Suprapubic skin (tissue), 4 donors: ENCODE results near the gene EPG5. TPM values are rescaled to one million over a fixed set of nuclear protein-coding genes. Genes with fewer than 3 reads are reported as not detected.

Source experiments
- DNase-seq, 2 donors: peaks; one replicate each; pipeline ENCODE4 v3.0.0-alpha.2; 2019; ENCODE audit warnings: low spot score in 2 of 2
- H3K27ac ChIP-seq: fragments of 200-600 bp; sonication (generic); one replicate; pipeline ENCODE4 v1.5.1; 2019
- H3K27me3 ChIP-seq: fragments of 200-600 bp; sonication (generic); one replicate; pipeline ENCODE4 v1.5.1; 2019
- H3K36me3 ChIP-seq: fragments of 200-600 bp; sonication (generic); one replicate; pipeline ENCODE4 v1.5.1; 2019
- H3K4me1 ChIP-seq: fragments of 200-600 bp; sonication (generic); one replicate; pipeline ENCODE4 v1.5.1; 2019
- H3K4me3 ChIP-seq: fragments of 200-600 bp; sonication (generic); one replicate; pipeline ENCODE4 v1.5.1; 2019; ENCODE audit warnings: mild to moderate bottlenecking
- H3K9me3 ChIP-seq: fragments of 200-600 bp; sonication (generic); one replicate; pipeline ENCODE4 v1.5.1; 2019
- EP300 ChIP-seq: sonication (generic); formaldehyde crosslinking; IDR thresholded peaks from one replicate; pipeline ENCODE4 v1.6.1; 2017; ENCODE audit warnings: antibody characterized with exemption
- POLR2A ChIP-seq, 2 donors: fragments of 450-650 bp; IDR thresholded peaks; one replicate each; pipeline ENCODE4 v1.6.1; 2017; ENCODE audit warnings: antibody characterized with exemption in 2 of 2, mild to moderate bottlenecking in 2 of 2, moderate library complexity in 2 of 2
- POLR2AphosphoS5 ChIP-seq, 3 donors: sonication (generic); formaldehyde crosslinking; IDR thresholded peaks; one replicate each; pipeline ENCODE4 v1.6.1; 2017; ENCODE audit warnings: antibody characterized with exemption in 3 of 3
- WGBS: methylation state at CpG from one replicate; pipeline ENCODE4 v1.1.5; 2018; 5-methylcytosine and 5-hydroxymethylcytosine counted together
- total RNA-seq, 4 donors: library from RNA; depleted of rRNA; stranded (reverse); fragments of >200 nt; gene quantifications; one replicate each; pipeline ENCODE4 v1.1.0, GENCODE V29; 2016
- TF ChIP-seq, protein P1 (sequence below), 2 donors: fragments of 200-600 bp in 1 of 2; fragments of 450-650 bp in 1 of 2; sonication (generic) in 1 of 2; IDR thresholded peaks; one replicate each; pipeline ENCODE4 v1.5.1; 2016 to 2019; ENCODE audit warnings: antibody characterized with exemption in 2 of 2, mild to moderate bottlenecking in 1 of 2, moderate library complexity in 1 of 2

Gene EPG5
- total RNA-seq, 4 donors from 2014 or later, result 31.5 to 107 (median 53.5) TPM

DNA sequence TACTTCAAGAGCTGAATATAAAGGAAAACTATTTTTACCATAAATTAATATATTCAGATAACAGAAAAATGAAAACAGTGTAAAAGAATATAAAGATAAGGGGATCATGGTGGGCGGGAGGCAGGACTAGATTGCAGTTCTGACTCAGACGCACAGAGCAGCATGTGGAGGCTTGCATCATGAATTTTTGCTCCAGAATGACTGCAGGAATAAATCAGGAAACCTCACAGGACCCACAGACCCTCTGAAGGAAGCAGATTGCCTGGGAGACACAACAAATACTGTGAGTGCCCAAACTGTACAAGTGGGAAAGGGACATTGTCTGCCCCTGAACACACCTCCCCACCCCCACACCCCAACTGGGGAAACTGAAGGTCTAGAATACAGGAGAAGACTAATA, 160.9 kb downstream of the EPG5 start:
- Histone ChIP-seq H3K4me3 (no peak overlapping the region), H3K27ac (no peak overlapping the region), H3K4me1 (no peaks in the 10 kb centered on the region), H3K9me3 (no peaks in the 10 kb centered on the region), H3K27me3 (no peaks in the 10 kb centered on the region), H3K36me3 (no peaks in the 10 kb centered on the region)
- 40% methylated on average over 2 of the region's 2 CpGs for WGBS
- no peak for DNase-seq
- TF ChIP-seq POLR2A (IDR thresholded peaks at IDR 0.05) (no peak), EP300 (no peak), POLR2AphosphoS5 (IDR thresholded peaks at IDR 0.05) (no peak)
- TF ChIP-seq, protein P1, sequence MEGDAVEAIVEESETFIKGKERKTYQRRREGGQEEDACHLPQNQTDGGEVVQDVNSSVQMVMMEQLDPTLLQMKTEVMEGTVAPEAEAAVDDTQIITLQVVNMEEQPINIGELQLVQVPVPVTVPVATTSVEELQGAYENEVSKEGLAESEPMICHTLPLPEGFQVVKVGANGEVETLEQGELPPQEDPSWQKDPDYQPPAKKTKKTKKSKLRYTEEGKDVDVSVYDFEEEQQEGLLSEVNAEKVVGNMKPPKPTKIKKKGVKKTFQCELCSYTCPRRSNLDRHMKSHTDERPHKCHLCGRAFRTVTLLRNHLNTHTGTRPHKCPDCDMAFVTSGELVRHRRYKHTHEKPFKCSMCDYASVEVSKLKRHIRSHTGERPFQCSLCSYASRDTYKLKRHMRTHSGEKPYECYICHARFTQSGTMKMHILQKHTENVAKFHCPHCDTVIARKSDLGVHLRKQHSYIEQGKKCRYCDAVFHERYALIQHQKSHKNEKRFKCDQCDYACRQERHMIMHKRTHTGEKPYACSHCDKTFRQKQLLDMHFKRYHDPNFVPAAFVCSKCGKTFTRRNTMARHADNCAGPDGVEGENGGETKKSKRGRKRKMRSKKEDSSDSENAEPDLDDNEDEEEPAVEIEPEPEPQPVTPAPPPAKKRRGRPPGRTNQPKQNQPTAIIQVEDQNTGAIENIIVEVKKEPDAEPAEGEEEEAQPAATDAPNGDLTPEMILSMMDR (IDR thresholded peaks at IDR 0.05), result no peak

DNA sequence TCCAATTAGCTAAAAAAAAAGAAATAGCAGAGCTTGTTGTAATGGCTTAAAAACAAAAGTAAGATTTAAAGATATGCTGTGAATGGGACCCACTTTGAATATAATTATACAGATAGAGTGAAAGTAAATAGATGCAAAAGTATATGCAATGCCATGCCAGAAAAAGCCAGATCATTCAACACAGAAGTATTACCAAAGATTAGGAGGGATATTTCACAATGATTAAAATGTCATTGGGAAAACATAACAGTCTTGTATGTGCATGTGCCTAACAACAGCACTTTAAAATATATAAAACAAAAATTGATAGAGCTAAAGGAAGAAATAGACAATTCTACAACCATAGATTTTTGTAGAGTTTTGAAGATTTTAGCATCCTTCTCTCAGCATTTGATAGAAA, 161.6 kb downstream of the EPG5 start:
- no peaks in the 10 kb centered on the region for H3K27me3 ChIP-seq
- H3K4me3 ChIP-seq, result no peak overlapping the region
- H3K9me3 ChIP-seq, result no peaks in the 10 kb centered on the region
- H3K27ac ChIP-seq, result no peak overlapping the region
- H3K4me1 ChIP-seq, result no peaks in the 10 kb centered on the region
- DNase-seq, result no peak
- TF ChIP-seq POLR2AphosphoS5 (IDR thresholded peaks at IDR 0.05) (no peak), EP300 (no peak), POLR2A (IDR thresholded peaks at IDR 0.05) (no peak)
- TF ChIP-seq, protein P1 (IDR thresholded peaks at IDR 0.05), result no peak
- H3K36me3 ChIP-seq, result no peaks in the 10 kb centered on the region

DNA sequence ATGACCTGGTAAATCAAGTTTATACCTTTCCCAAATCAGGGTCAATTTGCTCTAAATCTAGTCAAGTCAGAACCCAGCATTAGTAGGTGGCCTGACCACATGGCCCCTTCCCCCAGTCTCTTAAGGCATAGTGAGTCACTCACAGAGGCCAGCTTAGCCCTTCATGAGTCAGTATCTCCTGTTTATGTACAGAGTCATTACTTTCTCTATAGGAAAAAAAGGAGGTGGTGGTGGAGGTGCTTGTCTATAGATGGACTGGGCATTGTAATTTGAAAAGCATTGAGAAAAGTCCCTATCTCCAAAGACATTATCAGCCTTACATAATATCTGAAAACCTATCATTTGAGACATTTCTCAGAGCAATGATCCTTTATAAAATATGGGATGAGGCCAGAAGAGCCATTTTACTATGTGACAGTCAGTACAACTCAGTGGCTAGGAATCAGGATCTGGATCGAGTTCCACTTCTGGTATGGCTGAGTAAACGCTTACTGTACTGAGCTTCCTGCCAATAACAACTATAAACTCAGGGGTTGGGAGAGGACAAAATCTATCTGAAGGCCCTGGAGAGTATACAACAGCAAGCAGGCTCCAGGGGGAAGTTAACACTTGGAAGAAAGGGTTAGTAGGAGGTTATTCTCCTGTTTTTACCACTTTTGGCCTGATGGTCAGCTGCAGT, 164.2 kb downstream of the EPG5 start:
- H3K27ac ChIP-seq, result no peak overlapping the region
- no peak overlapping the region for H3K4me3 ChIP-seq
- no peak for TF ChIP-seq POLR2AphosphoS5 (IDR thresholded peaks at IDR 0.05)
- no peak for TF ChIP-seq POLR2A (IDR thresholded peaks at IDR 0.05)
- TF ChIP-seq EP300, result no peak
- TF ChIP-seq, protein P1 (IDR thresholded peaks at IDR 0.05), result no peak
- DNase-seq, result no peak
- no peaks in the 10 kb centered on the region for H3K9me3 ChIP-seq
- H3K27me3 ChIP-seq, result no peaks in the 10 kb centered on the region
- no peaks in the 10 kb centered on the region for H3K4me1 ChIP-seq
- no peaks in the 10 kb centered on the region for H3K36me3 ChIP-seq
- 48% methylated on average over 2 of the region's 2 CpGs for WGBS

DNA sequence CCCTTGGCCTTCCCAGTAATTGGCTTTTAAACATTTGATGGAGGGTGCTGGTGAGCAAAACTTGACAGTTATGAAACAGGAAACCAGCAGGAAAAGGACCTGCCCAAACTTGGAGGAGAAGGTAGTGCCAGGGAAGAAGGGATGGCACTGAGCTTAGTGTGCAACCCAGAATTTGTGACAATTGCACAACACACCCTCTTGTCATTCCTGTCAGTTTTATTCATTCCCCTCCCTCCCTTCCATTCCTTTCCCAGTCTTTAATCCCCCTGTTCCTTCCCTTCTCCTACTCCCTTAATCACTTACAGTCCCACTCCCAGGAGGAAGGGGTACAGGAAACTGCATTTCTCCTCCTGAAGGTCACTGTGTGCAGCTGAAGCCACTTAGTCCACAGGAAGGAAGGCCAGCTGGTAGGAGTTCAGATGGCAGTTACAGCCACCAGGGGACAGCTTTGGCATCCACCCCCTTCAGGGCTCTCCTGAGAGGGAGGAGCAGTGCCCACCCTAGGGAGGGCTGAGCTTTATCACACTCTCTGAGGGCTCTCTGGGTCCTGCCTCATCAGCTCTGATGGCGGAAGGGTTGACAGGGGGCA, 165.6 kb downstream of the EPG5 start:
- H3K27me3 ChIP-seq, result no peaks in the 10 kb centered on the region
- no peaks in the 10 kb centered on the region for H3K4me1 ChIP-seq
- H3K36me3 ChIP-seq, result no peaks in the 10 kb centered on the region
- H3K9me3 ChIP-seq, result no peaks in the 10 kb centered on the region
- TF ChIP-seq, protein P1 (IDR thresholded peaks at IDR 0.05), result no peak
- TF ChIP-seq POLR2A (IDR thresholded peaks at IDR 0.05) (no peak), EP300 (no peak), POLR2AphosphoS5 (IDR thresholded peaks at IDR 0.05) (no peak)
- H3K27ac ChIP-seq, result no peak overlapping the region
- no peak for DNase-seq
- no peak overlapping the region for H3K4me3 ChIP-seq
- WGBS, result 83% methylated on average over 1 of the region's 1 CpG

Other genes with a start within 250 kb of the EPG5 start
- 10 to 100 TPM in 2 of 4 donors, 1 to 10 TPM in 2; 3.0 to 16.0 (median 10.1) TPM for gene SLC14A1, start 243.1 kb downstream of the EPG5 start, total RNA-seq
- gene SIGLEC15, start 141.7 kb downstream of the EPG5 start, total RNA-seq, result 1 to 10 TPM in 1 of 4 donors, under 1 TPM in 2, not detected in 1; 0.57 to 3.4 (median 0.98) TPM
- 10 to 100 TPM in 2 of 4 donors, 1 to 10 TPM in 2; 7.5 to 33.6 (median 16.0) TPM for gene PSTPIP2, start 104.9 kb upstream of the EPG5 start, total RNA-seq
- 100 to 1,000 TPM; 250 to 584 (median 489) TPM for gene ATP5F1A, start 131.0 kb upstream of the EPG5 start, total RNA-seq
- gene HAUS1, start 137.1 kb upstream of the EPG5 start, total RNA-seq, result 10 to 100 TPM; 17.0 to 43.6 (median 29.2) TPM